IMR-90 (cell line): ENCODE data around the gene ZBTB46. TPM values are rescaled to one million over a fixed set of nuclear protein-coding genes. Genes with fewer than 3 reads are reported as not detected.

ENCODE experiments used
- ATAC-seq: fragments of 200-7000 bp; cut with Tn5 transposase; 2 replicates; pipeline ENCODE4 v1.9.1; 2020; ENCODE audit warnings: low read depth, mild to moderate bottlenecking, moderate library complexity
- BruUV-seq: library from RNA; stranded (reverse); fragments of 400-500 nt; replicated peaks from 2 replicates; lab custom pipeline; 2021; lab: Mats Ljungman, UMichigan
- CTCF ChIA-PET: fragments of 300-600 bp; formaldehyde crosslinking; extraction: SDS; loops from one replicate; lab custom pipeline; 2021; ENCODE audit warnings: antibody characterized with exemption; lab: Yijun Ruan, JAX
- POLR2A ChIA-PET: fragments of 300-600 bp; sonication (Branson Sonifier 250); formaldehyde crosslinking; loops from one replicate; lab custom pipeline; 2022; ENCODE audit warnings: antibody characterized with exemption; ENCODE audit not compliant: unreplicated experiment; lab: Charles Lee
- DNase-seq: peaks from one replicate; pipeline ENCODE4 v3.0.0; 2013
- H2AFZ ChIP-seq: replicated peaks from 2 replicates; pipeline ENCODE3; 2013; ENCODE audit warnings: low read length, mild to moderate bottlenecking; ENCODE audit not compliant: poor library complexity
- H2AK5ac ChIP-seq: 2 replicates; pipeline ENCODE4 v1.6.1; 2013; ENCODE audit warnings: low read depth, low read length, inconsistent platforms
- H2AK9ac ChIP-seq: replicated peaks from 2 replicates; pipeline ENCODE3; 2013; ENCODE audit warnings: mild to moderate bottlenecking, low read depth, low read length, moderate library complexity; ENCODE audit not compliant: poor library complexity
- H2BK120ac ChIP-seq: 2 replicates; pipeline ENCODE4 v1.6.1; 2013; ENCODE audit warnings: low read depth, low read length, inconsistent platforms
- H2BK15ac ChIP-seq: 3 replicates; pipeline ENCODE4 v1.6.1; 2013; ENCODE audit warnings: low read depth, low read length, inconsistent platforms
- H2BK20ac ChIP-seq: 2 replicates; pipeline ENCODE4 v1.6.1; 2013; ENCODE audit warnings: low read depth, mild to moderate bottlenecking, inconsistent platforms, low read length, moderate library complexity
- H2BK5ac ChIP-seq: 2 replicates; pipeline ENCODE4 v1.6.1; 2013; ENCODE audit warnings: mild to moderate bottlenecking, low read depth, low read length, inconsistent platforms; ENCODE audit not compliant: poor library complexity, severe bottlenecking
- H3K14ac ChIP-seq: replicated peaks from 2 replicates; pipeline ENCODE4 v1.6.1; 2013; ENCODE audit warnings: low read depth, low read length, inconsistent platforms
- H3K18ac ChIP-seq: 2 replicates; pipeline ENCODE4 v1.6.1; 2013; ENCODE audit warnings: low read depth, low read length, control low read depth
- H3K23ac ChIP-seq: 2 replicates; pipeline ENCODE4 v1.6.1; 2013; ENCODE audit warnings: low read depth, low read length, inconsistent platforms
- H3K27ac ChIP-seq: 2 replicates; pipeline ENCODE4 v1.5.1; 2013; ENCODE audit warnings: mild to moderate bottlenecking, control low read depth, low read length; ENCODE audit not compliant: insufficient read depth
- H3K27me3 ChIP-seq: 2 replicates; pipeline ENCODE4 v1.6.1; 2013; ENCODE audit warnings: low read length; ENCODE audit not compliant: control insufficient read depth, insufficient read depth
- H3K36me3 ChIP-seq: 2 replicates; pipeline ENCODE4 v1.6.1; 2013; ENCODE audit warnings: low read length, mixed read lengths; ENCODE audit not compliant: control insufficient read depth, insufficient read depth
- H3K4ac ChIP-seq: 2 replicates; pipeline ENCODE4 v1.6.1; 2013; ENCODE audit warnings: low read depth, low read length, inconsistent platforms
- H3K4me1 ChIP-seq: 2 replicates; pipeline ENCODE4 v1.6.1; 2013; ENCODE audit warnings: low read length, mixed read lengths; ENCODE audit not compliant: control insufficient read depth, insufficient read depth
- H3K4me2 ChIP-seq: 2 replicates; pipeline ENCODE4 v1.6.1; 2013; ENCODE audit warnings: low read depth, mild to moderate bottlenecking, control low read depth, low read length, moderate library complexity
- H3K4me3 ChIP-seq: 2 replicates; pipeline ENCODE4 v1.5.1; 2013; ENCODE audit warnings: low read depth, mild to moderate bottlenecking, control low read depth, low read length, moderate library complexity; ENCODE audit not compliant: insufficient read depth
- H3K56ac ChIP-seq: 2 replicates; pipeline ENCODE4 v1.6.1; 2013; ENCODE audit warnings: low read length, inconsistent platforms; ENCODE audit not compliant: insufficient read depth; ENCODE audit errors: extremely low read depth
- H3K79me1 ChIP-seq, 2 experiments: 2 replicates each; pipeline ENCODE4 v1.6.1; 2013; ENCODE audit warnings: low read length in 2 of 2, inconsistent platforms in 1 of 2, low read depth in 1 of 2
- H3K9ac ChIP-seq: 2 replicates; pipeline ENCODE4 v1.6.1; 2013; ENCODE audit warnings: low read depth, low read length, control low read depth
- H3K9me1 ChIP-seq: 2 replicates; pipeline ENCODE4 v1.6.1; 2013; ENCODE audit warnings: low read length, inconsistent platforms; ENCODE audit not compliant: insufficient read depth
- H3K9me3 ChIP-seq: 2 replicates; pipeline ENCODE4 v1.6.1; 2013; ENCODE audit warnings: low read length; ENCODE audit not compliant: control insufficient read depth, insufficient read depth
- H4K20me1 ChIP-seq: 2 replicates; pipeline ENCODE4 v1.6.1; 2013; ENCODE audit warnings: low read length, inconsistent platforms; ENCODE audit not compliant: insufficient read depth
- H4K5ac ChIP-seq: 2 replicates; pipeline ENCODE4 v1.6.1; 2013; ENCODE audit warnings: mild to moderate bottlenecking, low read depth, low read length, control low read depth
- H4K8ac ChIP-seq, 2 experiments: 2 replicates each; pipeline ENCODE4 v1.6.1; 2013; ENCODE audit warnings: low read depth in 2 of 2, low read length in 2 of 2, control low read depth in 1 of 2, inconsistent platforms in 1 of 2
- H4K91ac ChIP-seq: 2 replicates; pipeline ENCODE4 v1.6.1; 2013; ENCODE audit warnings: low read depth, low read length, inconsistent platforms; ENCODE audit not compliant: insufficient read depth
- BHLHE40 ChIP-seq: fragments of 150-350 bp; IDR thresholded peaks from 2 replicates; pipeline ENCODE4 v1.6.1; 2016; ENCODE audit warnings: mild to moderate bottlenecking, low read depth, low read length
- CEBPB ChIP-seq: IDR thresholded peaks from 2 replicates; pipeline ENCODE4 v1.6.1; 2012; ENCODE audit warnings: low read depth, low read length, improper control_type of control experiment
- CHD1 ChIP-seq: IDR thresholded peaks from 2 replicates; pipeline ENCODE4 v1.6.1; 2012; ENCODE audit warnings: low read depth, low read length, improper control_type of control experiment
- FOS ChIP-seq: fragments of 150-350 bp; IDR thresholded peaks from 2 replicates; pipeline ENCODE4 v1.6.1; 2016; ENCODE audit warnings: low read depth, low read length
- MAFK ChIP-seq: IDR thresholded peaks from 2 replicates; pipeline ENCODE4 v1.6.1; 2012; ENCODE audit warnings: low read depth, low read length, improper control_type of control experiment
- MAZ ChIP-seq: IDR thresholded peaks from 2 replicates; pipeline ENCODE4 v1.6.1; 2012; ENCODE audit warnings: low read depth, mild to moderate bottlenecking, low read length, improper control_type of control experiment, moderate library complexity, borderline replicate concordance
- MXI1 ChIP-seq: IDR thresholded peaks from 2 replicates; pipeline ENCODE4 v1.6.1; 2012; ENCODE audit warnings: low read depth, mild to moderate bottlenecking, low read length, moderate library complexity, borderline replicate concordance
- NFE2L2 ChIP-seq: fragments of 150-350 bp; IDR thresholded peaks from 2 replicates; pipeline ENCODE4 v1.6.1; 2016; ENCODE audit warnings: low read depth, mild to moderate bottlenecking, low read length
- POLR2A ChIP-seq: IDR thresholded peaks from 2 replicates; pipeline ENCODE4 v1.6.1; 2012; ENCODE audit warnings: mild to moderate bottlenecking, low read depth, low read length
- RFX5 ChIP-seq: IDR thresholded peaks from 2 replicates; pipeline ENCODE4 v1.8.0; 2012; ENCODE audit warnings: low read depth, mild to moderate bottlenecking, low read length, moderate library complexity
- SMC3 ChIP-seq: fragments of 150-350 bp; IDR thresholded peaks from 2 replicates; pipeline ENCODE4 v1.6.1; 2016; ENCODE audit warnings: low read depth, mild to moderate bottlenecking, antibody characterized with exemption, low read length, moderate library complexity
- WGBS, 2 experiments: methylation state at CpG; one replicate each; pipeline versions ENCODE4 v1.1.5 to v1.1.7; 2013; ENCODE audit warnings: missing lambda C conversion rate in 2 of 2; ENCODE audit not compliant: insufficient read length in 1 of 2; ENCODE audit errors: extremely low coverage in 2 of 2; 5-methylcytosine and 5-hydroxymethylcytosine counted together
- dilution Hi-C: fragments of 300-500 bp; cut with HindIII; formaldehyde crosslinking; loops from one replicate; pipeline ENCODE4 v1.14.3; 2018; ENCODE audit warnings: low sequenced_read_pairs; ENCODE audit not compliant: unreplicated experiment
- in situ Hi-C: fragments of 300-500 bp; cut with MboI; formaldehyde crosslinking; loops from 3 replicates; pipeline ENCODE4 v1.14.3; 2019; ENCODE audit warnings: low sequenced_read_pairs, inconsistent platforms, mixed read lengths
- intact Hi-C: fragments of 100-400 bp; cut with micrococcal nuclease; formaldehyde crosslinking; loops from 2 replicates; pipeline ENCODE4 v1.10.0; 2022
- polyA plus RNA-seq, 3 experiments: library from polyadenylated mRNA; depleted of rRNA; stranded (reverse); fragments of >200 nt; gene quantifications; 2 replicates each; pipeline ENCODE4 v1.2.3, GENCODE V29; 2012; ENCODE audit warnings: low replicate concordance in 1 of 3
- total RNA-seq: library from RNA; depleted of rRNA; stranded (reverse); fragments of >200 nt; gene quantifications from 2 replicates; pipeline ENCODE4 v1.2.3, GENCODE V29; 2012

The ZBTB46 gene
- total and polyA plus RNA-seq, 2 of the 4 experiments (the other 2 are of a cell fraction) = 4.2 to 14.9 TPM

- Histone ChIP-seq H3K79me1 (peaks cover 21 to 39% of the 10 kb centered on the region in 2 experiments), H4K8ac (no peak overlapping the region), H2BK5ac (no peak overlapping the region), H2BK15ac (no peak overlapping the region), H3K23ac (no peak overlapping the region), H4K5ac (no peak overlapping the region), H2AFZ (no peak overlapping the region), H3K18ac (no peak overlapping the region), H2AK9ac (no peak overlapping the region), H3K56ac (no peak overlapping the region), H3K4me2 (no peak overlapping the region), H3K9me3 (no peaks in the 10 kb centered on the region), H3K9ac (no peak overlapping the region), H2BK120ac (no peak overlapping the region), H3K14ac (no peak overlapping the region), H2AK5ac (no peak overlapping the region), H4K20me1 (peaks cover 38% of the 10 kb centered on the region), H3K4ac (no peak overlapping the region), H2BK20ac (no peak overlapping the region), H3K27ac (no peak overlapping the region), H3K9me1 (peaks cover 17% of the 10 kb centered on the region), H3K36me3 (peaks cover 34% of the 10 kb centered on the region), H4K91ac (no peak overlapping the region), H3K4me3 (no peak overlapping the region), H3K4me1 (peaks cover 5% of the 10 kb centered on the region; the same call in 1 of the 2 replicates), H3K27me3 (no peaks in the 10 kb centered on the region)
- TF ChIP-seq POLR2A = no peak
- TF ChIP-seq SMC3 = no peak
- TF ChIP-seq CEBPB = no peak
- no peak for TF ChIP-seq RFX5
- TF ChIP-seq MXI1 = no peak
- no peak for TF ChIP-seq CHD1
- TF ChIP-seq NFE2L2 = no peak
- TF ChIP-seq BHLHE40 = no peak
- TF ChIP-seq FOS = no peak
- no peak for TF ChIP-seq MAZ
- no peak for TF ChIP-seq MAFK
- intact Hi-C loops (no loop called here), dilution Hi-C loops (no loop called here), in situ Hi-C loops (no loop called here)
- BruUV-seq = no TSS peak
- DNase-seq = no peak
- ATAC-seq = no peak
- 93% methylated on average over 37 of the region's 48 CpGs; no CpG with 5 or more reads in 1 of the 2 experiments for WGBS, 2 experiments
- ChIA-PET CTCF (no interaction called here), POLR2A (no interaction called here)
Observed at GRCh38 chr20:63734946-63735858, 95.9 kb downstream of the ZBTB46 start.
